ENCODE data around the gene HOXA13.

Gene HOXA13

GRCh38 chr7:27235387-27236311, 35.8 kb upstream of the HOXA13 start:
- DNase-seq, result peak; percentile 72

- no peak for DNase-seq
Observed at GRCh38 chr7:27229448-27229847, 29.6 kb upstream of the HOXA13 start.

- DNase-seq, result peak; percentile 49
Observed at GRCh38 chr7:27224983-27225934, 25.4 kb upstream of the HOXA13 start.

DNA sequence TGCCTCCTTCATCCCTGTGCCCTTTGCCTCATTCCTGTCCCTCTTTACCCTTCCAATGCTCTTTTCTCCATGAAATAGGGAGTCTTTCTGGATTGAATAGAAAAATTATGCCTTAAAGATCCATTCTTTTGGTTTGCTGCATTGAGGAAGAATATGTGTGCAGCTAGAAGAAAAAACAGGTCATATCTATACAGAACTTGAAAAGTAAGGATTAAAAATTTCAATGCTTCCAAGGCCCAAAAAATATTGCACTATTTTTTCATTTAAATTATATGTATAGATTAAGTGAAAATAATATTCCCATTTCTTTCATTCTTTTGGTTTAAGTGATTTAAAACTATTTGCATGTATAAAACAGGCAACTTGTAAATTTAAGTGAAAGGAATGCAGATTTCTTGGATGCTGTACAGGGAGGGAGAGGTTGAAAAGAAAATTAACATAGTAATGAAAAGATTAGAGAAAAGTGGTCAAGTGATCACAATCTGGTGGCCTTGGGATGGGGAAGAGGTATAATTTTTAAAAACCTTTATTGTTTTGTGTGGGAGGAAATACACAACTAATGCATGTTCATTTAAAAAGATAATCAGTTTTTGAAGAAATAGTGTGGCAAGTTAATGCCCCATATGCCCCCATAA, 24.2 kb upstream of the HOXA13 start:
- DNase-seq, result no peak

- DNase-seq, result peak; percentile 18
Observed at GRCh38 chr7:27221201-27221797, 21.4 kb upstream of the HOXA13 start.

DNA sequence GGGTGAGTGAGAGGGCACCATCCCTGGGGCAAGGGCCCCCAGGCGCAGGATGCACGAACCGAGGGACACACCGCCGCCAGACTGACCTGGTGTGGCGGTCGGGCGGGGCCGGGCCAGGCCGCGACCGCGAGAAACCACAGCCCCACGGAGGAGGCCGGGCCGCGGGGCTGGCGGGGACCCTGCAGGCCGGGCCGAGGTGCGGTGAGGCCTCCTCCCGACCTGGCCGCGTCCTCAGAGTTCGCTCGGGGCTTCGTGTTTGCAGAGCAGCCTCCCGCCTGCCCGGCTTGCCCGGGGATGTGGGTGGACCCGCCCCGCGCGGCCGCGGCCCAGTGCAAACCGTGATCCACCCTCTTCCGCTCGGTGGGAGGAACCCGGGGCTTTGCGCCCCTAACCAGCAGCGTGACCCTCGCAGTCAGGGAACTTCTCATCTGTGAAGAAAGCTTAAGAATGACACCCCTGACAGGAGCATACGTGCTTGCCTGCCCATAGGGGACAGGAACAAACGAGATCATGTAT, 20.6 kb upstream of the HOXA13 start:
- peak; percentile 35 for DNase-seq

GRCh38 chr7:27219821-27220220, 19.9 kb upstream of the HOXA13 start:
- no peak for DNase-seq

DNA sequence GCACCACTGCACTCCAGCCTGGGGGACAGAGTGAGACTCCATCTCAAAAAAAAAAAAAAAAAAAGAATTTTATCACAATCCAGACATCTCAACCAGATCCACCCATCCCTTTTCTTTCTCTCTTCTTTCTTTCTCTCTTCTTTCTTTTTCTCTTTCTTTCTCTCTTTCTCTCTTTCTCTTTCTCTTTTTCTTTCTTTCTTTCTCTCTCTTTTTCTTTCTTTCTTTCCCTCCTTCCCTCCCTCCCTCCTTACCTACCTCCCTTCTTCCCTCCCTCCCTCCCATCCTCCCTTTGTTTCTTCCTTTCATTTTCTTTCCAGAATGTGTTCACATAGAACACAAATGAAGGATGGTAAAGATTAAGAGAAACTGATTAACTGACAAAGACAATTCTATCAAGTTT, 18.1 kb upstream of the HOXA13 start:
- DNase-seq, result no peak

- peak; percentile 30 for DNase-seq
Observed at GRCh38 chr7:27215356-27215755, 15.5 kb upstream of the HOXA13 start.

DNA sequence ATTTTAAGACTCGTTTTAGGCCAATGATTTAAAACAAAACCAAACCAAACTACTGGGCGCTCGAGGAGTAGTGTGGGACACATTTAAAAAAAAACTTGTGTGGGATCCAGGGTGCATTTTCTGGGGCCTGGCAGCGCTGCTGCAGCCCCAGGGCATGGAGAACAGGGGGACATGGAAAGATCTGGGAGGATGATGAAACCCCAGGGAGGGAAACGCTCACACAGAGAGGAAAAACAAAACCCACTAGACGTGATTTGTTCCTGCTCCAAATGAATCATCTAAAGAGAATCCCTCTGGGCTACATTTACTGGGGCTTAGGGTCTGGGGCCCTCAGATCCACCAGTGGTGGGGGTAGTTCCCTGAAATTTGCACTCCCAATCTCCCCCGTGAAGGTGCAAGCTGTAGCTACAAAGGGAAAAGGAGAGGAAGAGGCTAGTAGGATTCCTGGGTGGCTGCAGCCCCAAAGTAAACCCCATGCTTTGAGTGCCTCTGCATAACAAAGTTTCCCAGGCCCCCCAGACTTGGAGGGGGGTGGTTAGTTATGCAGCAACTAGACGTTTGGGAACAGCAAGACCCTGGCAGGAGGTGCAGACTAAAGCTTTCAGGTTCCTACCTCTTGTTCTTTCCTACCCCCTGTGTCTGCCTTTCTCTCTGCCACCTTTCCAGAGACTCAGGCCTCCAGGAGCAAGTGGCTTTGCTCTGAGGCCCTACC, 14.5 kb upstream of the HOXA13 start:
- DNase-seq, result no peak

- peak; percentile 45 for DNase-seq
Observed at GRCh38 chr7:27213433-27214238, 13.7 kb upstream of the HOXA13 start.

DNA sequence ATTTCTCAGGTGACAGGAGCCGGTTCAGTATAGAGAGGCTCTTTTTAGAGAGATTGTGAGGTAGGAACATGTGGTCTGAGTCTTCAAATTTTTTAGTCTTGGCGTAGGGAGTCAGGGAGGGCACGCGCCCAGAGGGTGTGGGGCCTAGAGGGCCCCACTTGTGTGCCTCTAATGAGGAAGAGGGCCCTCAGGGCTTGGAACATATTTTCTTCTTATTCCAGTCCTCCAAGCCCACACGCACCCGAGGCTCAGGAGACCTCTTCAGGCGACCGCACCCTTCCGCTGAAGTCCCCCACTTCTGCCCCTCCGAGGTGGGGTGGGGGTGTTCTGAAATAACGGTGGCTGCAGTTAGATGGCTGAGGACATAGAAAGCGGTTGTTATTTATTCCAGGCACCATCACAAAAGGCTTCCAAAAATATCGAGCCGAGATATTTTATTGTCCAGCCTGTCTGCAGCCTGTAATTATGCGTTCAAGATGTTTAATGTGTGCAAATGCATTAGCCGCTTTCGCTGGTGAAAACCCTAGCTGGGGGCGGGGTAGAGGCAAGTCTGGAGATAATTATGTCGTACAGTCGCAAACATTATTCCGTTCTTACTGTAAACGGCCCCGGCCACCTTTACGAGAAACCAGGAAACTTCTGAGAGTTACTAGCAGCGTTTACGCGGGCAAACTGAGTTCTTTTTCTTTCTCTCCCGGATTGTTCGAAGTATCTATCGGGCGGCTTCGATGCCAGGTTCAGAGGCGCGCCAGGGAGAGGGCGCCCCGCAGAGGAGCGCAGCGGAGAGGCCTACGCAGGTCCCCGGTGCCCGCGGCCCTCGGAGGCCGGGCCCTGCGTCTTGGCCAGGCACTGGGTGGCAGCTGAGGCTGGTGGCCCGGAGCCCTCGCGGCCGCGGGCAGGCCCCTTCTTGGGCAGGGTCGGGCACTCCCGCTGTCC, 12.9 kb upstream of the HOXA13 start:
- DNase-seq, result peak; percentile 51

DNA sequence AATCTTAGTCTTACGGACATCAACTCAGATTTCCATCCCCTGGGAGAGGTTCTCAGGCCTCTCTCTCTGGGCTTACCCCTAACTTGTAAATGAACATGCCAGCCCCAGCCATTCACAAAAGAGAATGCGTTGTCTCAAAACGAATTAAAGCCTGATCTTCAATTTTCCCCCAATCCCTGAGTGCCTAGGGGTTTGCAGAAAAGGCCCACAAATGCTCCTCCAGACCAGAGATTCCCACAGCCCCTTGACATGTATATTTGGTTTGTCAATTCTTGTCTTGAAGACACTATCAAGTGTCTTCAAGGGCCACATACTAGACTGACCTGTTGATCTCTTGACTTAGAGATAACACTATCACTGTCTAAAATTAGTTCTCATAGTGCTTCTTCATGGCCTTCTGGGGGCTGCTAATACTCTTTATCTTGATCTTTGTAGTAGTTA, 11.9 kb upstream of the HOXA13 start:
- DNase-seq, result peak; percentile 41

DNA sequence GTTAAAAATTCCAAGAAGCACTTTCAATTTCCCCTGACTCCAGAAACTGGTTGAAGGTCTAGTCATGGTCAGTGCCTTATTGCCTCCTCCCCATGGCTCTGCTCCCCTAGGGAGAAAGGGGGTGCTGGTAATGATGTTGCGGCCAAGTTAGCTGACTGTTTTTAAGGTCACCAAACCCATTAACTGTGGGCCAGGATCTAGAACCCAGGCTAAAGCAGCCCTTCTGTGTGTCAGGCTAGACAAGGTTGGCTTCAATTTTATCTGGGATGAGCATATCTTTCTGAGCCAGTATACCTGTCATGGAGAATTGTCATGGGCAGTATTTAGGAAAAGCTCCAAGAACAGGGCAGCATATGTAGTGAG, 11.2 kb upstream of the HOXA13 start:
- peak; percentile 40 for DNase-seq

- peak; percentile 75 for DNase-seq
Observed at GRCh38 chr7:27210441-27211083, 10.7 kb upstream of the HOXA13 start.

- peak; percentile 27 for DNase-seq
Observed at GRCh38 chr7:27209933-27210440, 10.1 kb upstream of the HOXA13 start.

GRCh38 chr7:27208998-27209397, 9.1 kb upstream of the HOXA13 start:
- no peak for DNase-seq

DNA sequence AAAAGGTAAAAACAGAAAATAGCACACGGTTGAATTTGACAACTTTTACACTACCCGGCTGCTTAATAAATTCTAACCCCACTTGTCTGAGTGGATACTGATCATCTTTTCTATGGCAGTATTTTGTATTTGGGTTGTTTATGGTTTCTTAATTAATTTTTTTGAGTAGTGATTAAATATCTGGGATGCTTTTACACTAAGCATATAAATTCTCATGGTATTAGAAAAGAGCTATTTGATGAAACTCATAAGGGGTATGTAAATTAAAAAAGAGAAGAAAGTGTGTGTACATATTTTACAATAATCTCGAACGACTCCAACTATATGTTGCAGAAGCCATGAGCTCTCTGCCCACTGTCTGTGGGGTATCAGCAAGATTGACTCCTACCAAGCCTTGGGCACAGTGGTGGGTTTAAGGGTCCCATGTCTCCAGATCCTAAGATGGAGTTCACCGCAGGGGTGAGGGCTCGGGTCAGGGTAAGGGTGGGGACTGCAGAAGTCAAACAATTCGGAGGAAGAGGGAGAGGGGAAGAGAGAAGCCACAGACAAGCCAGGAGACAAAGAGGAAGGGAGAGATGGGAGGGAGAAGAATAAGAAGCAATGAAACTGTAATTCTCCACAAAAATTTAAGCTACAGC, 7.6 kb upstream of the HOXA13 start:
- no peak for DNase-seq

Data from right forelimb (tissue), 1 donor.